Measurements from ENCODE around the gene OTULIN.

GRCh38 chr5:14698495-14698894 lies 34.0 kb downstream of the OTULIN start:
- TF ChIP-seq CTCF (conservative IDR thresholded peaks at IDR 0.05; ENCODE audit: low read depth, low read length), result no peak
- no peak for TF ChIP-seq EZH2 (IDR thresholded peaks at IDR 0.05; ENCODE audit: low read length, unreplicated experiment)
- TF ChIP-seq EZH2phosphoT487 (IDR thresholded peaks at IDR 0.05; ENCODE audit: borderline replicate concordance, low read length), result no peak
